SU-DHL-6 (cell line): ENCODE results near the gene ITPA.

Experiments
- H2AFZ ChIP-seq: fragments of 200-600 bp; sonication (generic); 2 replicates; pipeline ENCODE4 v1.6.1; 2014; ENCODE audit warnings: low read depth, mild to moderate bottlenecking, moderate library complexity, mixed read lengths, antibody characterized with exemption, low read length; ENCODE audit not compliant: severe bottlenecking
- H3F3A ChIP-seq: fragments of 200-600 bp; shearing (Covaris generic); 2 replicates; pipeline ENCODE4 v1.6.0; 2016; ENCODE audit warnings: antibody characterized with exemption, mild to moderate bottlenecking; ENCODE audit not compliant: insufficient read depth
- H3K27ac ChIP-seq: fragments of 200-600 bp; sonication (generic); 2 replicates; pipeline ENCODE4 v1.5.1; 2016; ENCODE audit warnings: low read depth, mild to moderate bottlenecking, low read length, moderate library complexity, mixed read lengths
- H3K27me3 ChIP-seq: fragments of 200-600 bp; sonication (generic), shearing (Covaris generic); 2 replicates; pipeline ENCODE4 v1.6.0; 2014; ENCODE audit warnings: mild to moderate bottlenecking, low read length
- H3K36me3 ChIP-seq: fragments of 200-600 bp; sonication (generic); 2 replicates; pipeline ENCODE4 v1.6.1; 2014; ENCODE audit warnings: mild to moderate bottlenecking, low read length, mixed read lengths
- H3K4me2 ChIP-seq: fragments of 300-600, 200-600 bp; shearing (Covaris generic), sonication (generic); 2 replicates; pipeline ENCODE4 v1.6.0; 2014; ENCODE audit warnings: low read length, low read depth, mild to moderate bottlenecking; ENCODE audit not compliant: poor library complexity, severe bottlenecking
- H3K4me3 ChIP-seq: fragments of 200-600 bp; sonication (generic); 2 replicates; pipeline ENCODE4 v1.5.1; 2014; ENCODE audit warnings: antibody characterized with exemption, low read length, mild to moderate bottlenecking, mixed read lengths; ENCODE audit not compliant: insufficient read depth, poor library complexity, severe bottlenecking
- H3K79me2 ChIP-seq: fragments of 200-600 bp; sonication (generic); 2 replicates; pipeline ENCODE4 v1.6.1; 2014; ENCODE audit warnings: mild to moderate bottlenecking, low read length, moderate library complexity; ENCODE audit not compliant: insufficient read depth
- H3K9ac ChIP-seq: fragments of 200-600 bp; sonication (generic); 2 replicates; pipeline ENCODE4 v1.7.0; 2014; ENCODE audit warnings: mild to moderate bottlenecking, low read length
- H3K9me2 ChIP-seq: fragments of 200-600 bp; sonication (generic); replicated peaks from 2 replicates; pipeline ENCODE4 v1.6.1; 2014; ENCODE audit warnings: low read length; ENCODE audit not compliant: insufficient read depth
- H3K9me3 ChIP-seq: fragments of 200-600 bp; sonication (generic); 2 replicates; pipeline ENCODE4 v1.6.1; 2014; ENCODE audit warnings: low read length, mixed read lengths; ENCODE audit not compliant: insufficient read depth
- H4K20me1 ChIP-seq: fragments of 200-600 bp; sonication (generic); 2 replicates; pipeline ENCODE4 v1.6.1; 2014; ENCODE audit warnings: low read depth, mild to moderate bottlenecking, antibody characterized with exemption, low read length, moderate library complexity, mixed read lengths
- CTCF ChIP-seq: fragments of 200-600 bp; sonication (generic); IDR thresholded peaks from one replicate; pipeline ENCODE4 v1.5.1; 2017; ENCODE audit warnings: antibody characterized with exemption, mild to moderate bottlenecking, low read length, moderate library complexity; ENCODE audit not compliant: insufficient read depth, poor library complexity, severe bottlenecking
- EZH2phosphoT487 ChIP-seq: fragments of 200-600 bp; sonication (generic), shearing (Covaris generic); conservative IDR thresholded peaks from 2 replicates; pipeline ENCODE4 v1.6.1; 2018; ENCODE audit warnings: mild to moderate bottlenecking, antibody characterized with exemption, low read length, moderate library complexity, mixed read lengths

The ITPA gene

GRCh38 chr20:3244613-3245012 lies 35.3 kb downstream of the ITPA start:
- TF ChIP-seq CTCF (no peak), EZH2phosphoT487 (no peak)

GRCh38 chr20:3245156-3245555 lies 35.9 kb downstream of the ITPA start:
- H3K79me2 ChIP-seq, result no peaks in the 10 kb centered on the region
- H3K27me3 ChIP-seq, result no peaks in the 10 kb centered on the region
- no peak overlapping the region for H2AFZ ChIP-seq
- H3K9ac ChIP-seq, result no peak overlapping the region
- H3K4me2 ChIP-seq, result no peak overlapping the region
- H3K4me3 ChIP-seq, result no peak overlapping the region
- TF ChIP-seq CTCF, result no peak
- TF ChIP-seq EZH2phosphoT487, result no peak
- H3K9me3 ChIP-seq, result no peaks in the 10 kb centered on the region
- H3F3A ChIP-seq, result no peaks in the 10 kb centered on the region
- H4K20me1 ChIP-seq, result no peaks in the 10 kb centered on the region
- no peak overlapping the region for H3K27ac ChIP-seq
- H3K36me3 ChIP-seq, result no peaks in the 10 kb centered on the region
- H3K9me2 ChIP-seq, result no peaks in the 10 kb centered on the region

More at GRCh38 chr20:3244613-3245012, 35.3 kb downstream of the ITPA start:
- H3K36me3 ChIP-seq, result no peaks in the 10 kb centered on the region
- no peaks in the 10 kb centered on the region for H4K20me1 ChIP-seq
- no peak overlapping the region for H3K27ac ChIP-seq
- H3K4me2 ChIP-seq, result no peak overlapping the region
- no peaks in the 10 kb centered on the region for H3K9me3 ChIP-seq
- no peak overlapping the region for H3K9ac ChIP-seq
- no peaks in the 10 kb centered on the region for H3K9me2 ChIP-seq
- no peaks in the 10 kb centered on the region for H3F3A ChIP-seq
- H3K79me2 ChIP-seq, result no peaks in the 10 kb centered on the region
- no peaks in the 10 kb centered on the region for H3K27me3 ChIP-seq
- no peak overlapping the region for H3K4me3 ChIP-seq
- H2AFZ ChIP-seq, result no peak overlapping the region

GRCh38 chr20:3245711-3246110 lies 36.4 kb downstream of the ITPA start:
- H2AFZ ChIP-seq, result no peak overlapping the region
- H3K9me3 ChIP-seq, result no peaks in the 10 kb centered on the region
- no peaks in the 10 kb centered on the region for H3K79me2 ChIP-seq
- H3K4me3 ChIP-seq, result no peak overlapping the region
- H3K36me3 ChIP-seq, result no peaks in the 10 kb centered on the region
- no peak overlapping the region for H3K9ac ChIP-seq
- no peak overlapping the region for H3K4me2 ChIP-seq
- no peaks in the 10 kb centered on the region for H4K20me1 ChIP-seq
- H3K9me2 ChIP-seq, result no peaks in the 10 kb centered on the region
- no peak overlapping the region for H3K27ac ChIP-seq
- H3F3A ChIP-seq, result no peaks in the 10 kb centered on the region
- no peak for TF ChIP-seq EZH2phosphoT487
- no peak for TF ChIP-seq CTCF
- no peaks in the 10 kb centered on the region for H3K27me3 ChIP-seq

- no peak overlapping the region for H3K4me2 ChIP-seq
- no peaks in the 10 kb centered on the region for H3K27me3 ChIP-seq
- H3K27ac ChIP-seq, result no peak overlapping the region
- H3K4me3 ChIP-seq, result no peak overlapping the region
- no peak overlapping the region for H2AFZ ChIP-seq
- no peaks in the 10 kb centered on the region for H3K9me3 ChIP-seq
- H3K79me2 ChIP-seq, result no peaks in the 10 kb centered on the region
- TF ChIP-seq CTCF, result no peak
- TF ChIP-seq EZH2phosphoT487, result no peak
- no peak overlapping the region for H3K9ac ChIP-seq
- no peaks in the 10 kb centered on the region for H3F3A ChIP-seq
- no peaks in the 10 kb centered on the region for H3K36me3 ChIP-seq
- H4K20me1 ChIP-seq, result no peaks in the 10 kb centered on the region
- no peaks in the 10 kb centered on the region for H3K9me2 ChIP-seq
Measured at GRCh38 chr20:3246682-3247081, 37.4 kb downstream of the ITPA start.
